Measurements from ENCODE around the gene RAD50.

- TF ChIP-seq RAD21 (IDR thresholded peaks at IDR 0.05; ENCODE audit: low read length) (no peak), YY1 (IDR thresholded peaks at IDR 0.05; ENCODE audit: low read depth) (no peak), POLR2AphosphoS5 (IDR thresholded peaks at IDR 0.05; ENCODE audit: low read depth, low read length) (no peak), GABPA (IDR thresholded peaks at IDR 0.05; ENCODE audit: low read depth) (no peak), USF1 (IDR thresholded peaks at IDR 0.05; ENCODE audit: borderline replicate concordance, low read depth) (no peak), CTCF (IDR thresholded peaks at IDR 0.05) (no peak), ZBTB33 (IDR thresholded peaks at IDR 0.05; ENCODE audit: borderline replicate concordance, low read depth) (no peak), EZH2phosphoT487 (IDR thresholded peaks at IDR 0.05; ENCODE audit: borderline replicate concordance, low read depth) (no peak), USF2 (IDR thresholded peaks at IDR 0.05; ENCODE audit: borderline replicate concordance, low read depth, low read length) (no peak), SMC3 (IDR thresholded peaks at IDR 0.05; ENCODE audit: low read depth, low read length) (no peak)
Observed at GRCh38 chr5:132673488-132673887, 116.7 kb downstream of the RAD50 start.
